ENCODE data around the gene CELA3A. TPM values are rescaled to one million over a fixed set of nuclear protein-coding genes. Genes with fewer than 3 reads are reported as not detected.

Gene CELA3A
- total and polyA plus RNA-seq, 2 of the 13 experiments (the other 11 are each of a cell fraction or from before 2014, with no cell fraction given): 0.09 TPM; not detected in 1

DNA sequence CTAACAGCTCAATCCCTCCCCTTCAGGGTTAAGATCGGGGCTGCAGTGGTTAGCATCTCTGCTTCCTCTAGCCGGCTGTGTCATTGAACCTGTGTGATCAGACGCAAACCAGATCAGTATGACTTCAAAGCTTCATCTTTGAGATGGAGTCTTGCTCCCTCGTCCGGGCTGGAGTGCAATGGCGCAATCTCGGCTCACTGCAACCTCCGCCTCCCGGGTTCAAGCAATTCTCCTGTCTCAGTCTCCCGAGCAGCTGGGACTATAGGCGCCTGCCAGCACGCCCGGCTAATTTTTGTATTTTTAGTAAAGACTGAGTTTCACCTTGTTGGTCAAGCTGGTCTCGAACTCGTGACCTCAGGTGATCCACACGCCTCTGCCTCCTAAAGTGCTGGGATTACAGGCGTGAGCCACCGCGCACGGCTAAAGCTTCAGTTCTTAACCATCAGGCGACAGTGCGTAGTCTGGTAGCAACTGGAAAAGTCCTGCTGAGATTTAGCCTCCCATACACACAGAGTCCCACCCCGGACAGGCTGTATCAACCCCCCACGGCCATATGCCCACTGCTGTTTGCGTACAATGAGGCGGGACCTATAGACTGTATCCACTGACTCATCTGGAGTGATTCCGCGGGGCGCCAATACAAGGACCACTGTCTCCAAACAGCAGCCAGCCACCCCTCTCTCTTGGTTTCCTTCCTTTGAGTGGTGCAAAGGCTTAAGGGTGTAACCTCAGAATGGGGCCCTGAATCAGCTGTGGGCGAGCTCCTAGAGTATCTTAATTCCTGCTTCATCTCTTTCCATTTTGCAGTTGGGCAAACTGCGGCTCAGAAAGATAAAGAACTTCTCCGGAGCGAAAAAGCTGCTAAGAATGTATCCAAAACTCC is 23.3 kb downstream of the CELA3A start (continued):
- TF ChIP-seq, protein P1, sequence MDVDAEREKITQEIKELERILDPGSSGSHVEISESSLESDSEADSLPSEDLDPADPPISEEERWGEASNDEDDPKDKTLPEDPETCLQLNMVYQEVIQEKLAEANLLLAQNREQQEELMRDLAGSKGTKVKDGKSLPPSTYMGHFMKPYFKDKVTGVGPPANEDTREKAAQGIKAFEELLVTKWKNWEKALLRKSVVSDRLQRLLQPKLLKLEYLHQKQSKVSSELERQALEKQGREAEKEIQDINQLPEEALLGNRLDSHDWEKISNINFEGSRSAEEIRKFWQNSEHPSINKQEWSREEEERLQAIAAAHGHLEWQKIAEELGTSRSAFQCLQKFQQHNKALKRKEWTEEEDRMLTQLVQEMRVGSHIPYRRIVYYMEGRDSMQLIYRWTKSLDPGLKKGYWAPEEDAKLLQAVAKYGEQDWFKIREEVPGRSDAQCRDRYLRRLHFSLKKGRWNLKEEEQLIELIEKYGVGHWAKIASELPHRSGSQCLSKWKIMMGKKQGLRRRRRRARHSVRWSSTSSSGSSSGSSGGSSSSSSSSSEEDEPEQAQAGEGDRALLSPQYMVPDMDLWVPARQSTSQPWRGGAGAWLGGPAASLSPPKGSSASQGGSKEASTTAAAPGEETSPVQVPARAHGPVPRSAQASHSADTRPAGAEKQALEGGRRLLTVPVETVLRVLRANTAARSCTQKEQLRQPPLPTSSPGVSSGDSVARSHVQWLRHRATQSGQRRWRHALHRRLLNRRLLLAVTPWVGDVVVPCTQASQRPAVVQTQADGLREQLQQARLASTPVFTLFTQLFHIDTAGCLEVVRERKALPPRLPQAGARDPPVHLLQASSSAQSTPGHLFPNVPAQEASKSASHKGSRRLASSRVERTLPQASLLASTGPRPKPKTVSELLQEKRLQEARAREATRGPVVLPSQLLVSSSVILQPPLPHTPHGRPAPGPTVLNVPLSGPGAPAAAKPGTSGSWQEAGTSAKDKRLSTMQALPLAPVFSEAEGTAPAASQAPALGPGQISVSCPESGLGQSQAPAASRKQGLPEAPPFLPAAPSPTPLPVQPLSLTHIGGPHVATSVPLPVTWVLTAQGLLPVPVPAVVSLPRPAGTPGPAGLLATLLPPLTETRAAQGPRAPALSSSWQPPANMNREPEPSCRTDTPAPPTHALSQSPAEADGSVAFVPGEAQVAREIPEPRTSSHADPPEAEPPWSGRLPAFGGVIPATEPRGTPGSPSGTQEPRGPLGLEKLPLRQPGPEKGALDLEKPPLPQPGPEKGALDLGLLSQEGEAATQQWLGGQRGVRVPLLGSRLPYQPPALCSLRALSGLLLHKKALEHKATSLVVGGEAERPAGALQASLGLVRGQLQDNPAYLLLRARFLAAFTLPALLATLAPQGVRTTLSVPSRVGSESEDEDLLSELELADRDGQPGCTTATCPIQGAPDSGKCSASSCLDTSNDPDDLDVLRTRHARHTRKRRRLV (CRISPR knock-in tag; IDR thresholded peaks at IDR 0.05): no peak
- no peak for TF ChIP-seq ZFP1 (CRISPR knock-in tag; IDR thresholded peaks at IDR 0.05)
- TF ChIP-seq CENPT (CRISPR knock-in tag; IDR thresholded peaks at IDR 0.05; ENCODE audit: low read depth): no peak
- no peak for TF ChIP-seq TEAD2 (CRISPR knock-in tag; IDR thresholded peaks at IDR 0.05)
- TF ChIP-seq, protein P2, sequence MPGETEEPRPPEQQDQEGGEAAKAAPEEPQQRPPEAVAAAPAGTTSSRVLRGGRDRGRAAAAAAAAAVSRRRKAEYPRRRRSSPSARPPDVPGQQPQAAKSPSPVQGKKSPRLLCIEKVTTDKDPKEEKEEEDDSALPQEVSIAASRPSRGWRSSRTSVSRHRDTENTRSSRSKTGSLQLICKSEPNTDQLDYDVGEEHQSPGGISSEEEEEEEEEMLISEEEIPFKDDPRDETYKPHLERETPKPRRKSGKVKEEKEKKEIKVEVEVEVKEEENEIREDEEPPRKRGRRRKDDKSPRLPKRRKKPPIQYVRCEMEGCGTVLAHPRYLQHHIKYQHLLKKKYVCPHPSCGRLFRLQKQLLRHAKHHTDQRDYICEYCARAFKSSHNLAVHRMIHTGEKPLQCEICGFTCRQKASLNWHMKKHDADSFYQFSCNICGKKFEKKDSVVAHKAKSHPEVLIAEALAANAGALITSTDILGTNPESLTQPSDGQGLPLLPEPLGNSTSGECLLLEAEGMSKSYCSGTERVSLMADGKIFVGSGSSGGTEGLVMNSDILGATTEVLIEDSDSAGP (CRISPR knock-in tag; IDR thresholded peaks at IDR 0.05; ENCODE audit: borderline replicate concordance): no peak; the same call in 1 of the 2 replicates
- no peak for TF ChIP-seq ZNF24 (IDR thresholded peaks at IDR 0.05)
- no peak for TF ChIP-seq ZNF253 (CRISPR knock-in tag; IDR thresholded peaks at IDR 0.05; ENCODE audit: borderline replicate concordance)
- TF ChIP-seq RFXANK (CRISPR knock-in tag; IDR thresholded peaks at IDR 0.05): no peak
- peak; percentile 87 for TF ChIP-seq ZMYM2 (CRISPR knock-in tag; IDR thresholded peaks at IDR 0.05)
- no peak for TF ChIP-seq CCAR2 (optimal IDR thresholded peaks at IDR 0.05; ENCODE audit: low read depth, low read length)
- no peak for TF ChIP-seq CBFB (CRISPR knock-in tag; IDR thresholded peaks at IDR 0.05)
- no peak for TF ChIP-seq RFX1 (IDR thresholded peaks at IDR 0.05)
- no peak for TF ChIP-seq ZNF337 (CRISPR knock-in tag; IDR thresholded peaks at IDR 0.05; ENCODE audit: borderline replicate concordance, low read depth)
- TF ChIP-seq SP4 (CRISPR knock-in tag; IDR thresholded peaks at IDR 0.05): no peak
- TF ChIP-seq ZNF468 (CRISPR knock-in tag; IDR thresholded peaks at IDR 0.05): no peak
- TF ChIP-seq FOXM1 (CRISPR knock-in tag; IDR thresholded peaks at IDR 0.05): no peak
- no peak for TF ChIP-seq RXRB (CRISPR knock-in tag; IDR thresholded peaks at IDR 0.05; ENCODE audit: borderline replicate concordance)
- no peak for TF ChIP-seq ZSCAN30 (CRISPR knock-in tag; IDR thresholded peaks at IDR 0.05)
- TF ChIP-seq ZNF775 (CRISPR knock-in tag; IDR thresholded peaks at IDR 0.05; ENCODE audit: borderline replicate concordance): no peak
- no peak for TF ChIP-seq ZNF768 (CRISPR knock-in tag; IDR thresholded peaks at IDR 0.05)
- peak; percentile 14; the same call in 1 of the 2 replicates for TF ChIP-seq PHF21A (CRISPR knock-in tag; IDR thresholded peaks at IDR 0.05)
- 0 out of 2 replicates have a peak, but pooled peaks have one; percentile 27 for TF ChIP-seq WIZ (CRISPR knock-in tag; IDR thresholded peaks at IDR 0.05)
- TF ChIP-seq, protein P3, sequence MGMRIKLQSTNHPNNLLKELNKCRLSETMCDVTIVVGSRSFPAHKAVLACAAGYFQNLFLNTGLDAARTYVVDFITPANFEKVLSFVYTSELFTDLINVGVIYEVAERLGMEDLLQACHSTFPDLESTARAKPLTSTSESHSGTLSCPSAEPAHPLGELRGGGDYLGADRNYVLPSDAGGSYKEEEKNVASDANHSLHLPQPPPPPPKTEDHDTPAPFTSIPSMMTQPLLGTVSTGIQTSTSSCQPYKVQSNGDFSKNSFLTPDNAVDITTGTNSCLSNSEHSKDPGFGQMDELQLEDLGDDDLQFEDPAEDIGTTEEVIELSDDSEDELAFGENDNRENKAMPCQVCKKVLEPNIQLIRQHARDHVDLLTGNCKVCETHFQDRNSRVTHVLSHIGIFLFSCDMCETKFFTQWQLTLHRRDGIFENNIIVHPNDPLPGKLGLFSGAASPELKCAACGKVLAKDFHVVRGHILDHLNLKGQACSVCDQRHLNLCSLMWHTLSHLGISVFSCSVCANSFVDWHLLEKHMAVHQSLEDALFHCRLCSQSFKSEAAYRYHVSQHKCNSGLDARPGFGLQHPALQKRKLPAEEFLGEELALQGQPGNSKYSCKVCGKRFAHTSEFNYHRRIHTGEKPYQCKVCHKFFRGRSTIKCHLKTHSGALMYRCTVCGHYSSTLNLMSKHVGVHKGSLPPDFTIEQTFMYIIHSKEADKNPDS (CRISPR knock-in tag; IDR thresholded peaks at IDR 0.05): no peak
